HG03108 (cell line): ENCODE data around the gene TBXA2R.

Source experiments
- ATAC-seq: cut with Tn5 transposase; IDR thresholded peaks from one replicate; pipeline ENCODE4 v1.9.1; 2021; ENCODE audit warnings: moderate library complexity; ENCODE audit not compliant: unreplicated experiment

Gene TBXA2R

GRCh38 chr19:3620817-3621547, 14.3 kb upstream of the TBXA2R start:
- no peak for ATAC-seq

GRCh38 chr19:3620145-3620816, 13.6 kb upstream of the TBXA2R start:
- no peak for ATAC-seq

DNA sequence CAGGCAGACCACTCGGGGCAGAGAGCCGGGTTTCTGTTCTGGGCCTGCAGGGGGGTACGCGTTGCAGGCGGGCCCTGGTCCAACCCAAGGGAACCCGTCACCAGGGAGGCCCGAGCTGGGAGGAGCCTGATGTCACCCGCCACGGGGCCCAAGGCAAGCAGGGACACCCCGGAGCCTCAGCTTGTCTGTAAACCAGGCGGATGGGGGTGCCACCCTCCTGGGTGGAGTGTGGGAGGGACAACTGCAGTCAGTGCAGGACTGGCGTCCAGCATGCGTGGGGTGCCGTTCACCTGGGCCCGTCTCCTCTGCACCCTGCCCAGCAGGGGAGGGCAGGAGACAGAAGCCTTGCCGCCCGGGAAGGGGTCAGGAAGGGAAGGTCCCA, 12.9 kb upstream of the TBXA2R start:
- ATAC-seq = no peak

GRCh38 chr19:3618811-3619630, 12.3 kb upstream of the TBXA2R start:
- ATAC-seq = no peak

DNA sequence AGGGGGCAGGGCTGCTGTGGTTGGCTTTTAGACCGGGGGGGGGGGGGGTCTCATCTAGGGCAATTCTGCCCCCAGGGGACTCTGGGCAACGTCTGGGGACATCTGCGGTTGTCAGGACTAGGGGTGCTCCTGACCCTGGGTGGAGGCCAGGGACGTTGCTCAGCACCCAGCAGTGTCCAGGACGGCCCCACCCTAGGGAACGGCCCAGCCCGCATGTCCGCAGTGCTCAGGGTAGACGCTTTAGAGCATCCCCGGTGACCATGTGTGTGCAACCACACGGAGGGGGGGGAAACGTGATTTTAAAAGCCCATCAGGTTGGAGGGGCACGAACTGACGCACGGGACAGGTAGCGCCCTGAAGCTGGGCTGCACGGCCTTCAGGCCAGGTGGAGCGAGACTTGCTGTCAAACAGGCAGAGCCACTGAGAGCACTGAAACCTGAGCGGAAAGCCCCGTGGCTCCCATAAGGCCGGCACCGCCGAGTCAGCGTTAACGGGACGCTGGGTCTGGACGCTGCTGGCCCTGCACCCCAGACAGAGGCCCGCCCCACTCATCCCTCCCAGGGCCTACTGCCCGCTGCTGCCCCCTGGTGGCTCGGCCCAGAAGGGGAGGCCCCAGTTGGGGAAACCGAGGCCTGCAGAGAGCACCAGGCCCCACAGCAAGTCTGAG, 11.6 kb upstream of the TBXA2R start:
- no peak for ATAC-seq

GRCh38 chr19:3617463-3617862, 10.8 kb upstream of the TBXA2R start:
- ATAC-seq = no peak

GRCh38 chr19:3615524-3616135, 9.0 kb upstream of the TBXA2R start:
- ATAC-seq = no peak

- no peak for ATAC-seq
These were observed 8.3 kb upstream of the TBXA2R start for GRCh38 chr19:3614858-3615505.

DNA sequence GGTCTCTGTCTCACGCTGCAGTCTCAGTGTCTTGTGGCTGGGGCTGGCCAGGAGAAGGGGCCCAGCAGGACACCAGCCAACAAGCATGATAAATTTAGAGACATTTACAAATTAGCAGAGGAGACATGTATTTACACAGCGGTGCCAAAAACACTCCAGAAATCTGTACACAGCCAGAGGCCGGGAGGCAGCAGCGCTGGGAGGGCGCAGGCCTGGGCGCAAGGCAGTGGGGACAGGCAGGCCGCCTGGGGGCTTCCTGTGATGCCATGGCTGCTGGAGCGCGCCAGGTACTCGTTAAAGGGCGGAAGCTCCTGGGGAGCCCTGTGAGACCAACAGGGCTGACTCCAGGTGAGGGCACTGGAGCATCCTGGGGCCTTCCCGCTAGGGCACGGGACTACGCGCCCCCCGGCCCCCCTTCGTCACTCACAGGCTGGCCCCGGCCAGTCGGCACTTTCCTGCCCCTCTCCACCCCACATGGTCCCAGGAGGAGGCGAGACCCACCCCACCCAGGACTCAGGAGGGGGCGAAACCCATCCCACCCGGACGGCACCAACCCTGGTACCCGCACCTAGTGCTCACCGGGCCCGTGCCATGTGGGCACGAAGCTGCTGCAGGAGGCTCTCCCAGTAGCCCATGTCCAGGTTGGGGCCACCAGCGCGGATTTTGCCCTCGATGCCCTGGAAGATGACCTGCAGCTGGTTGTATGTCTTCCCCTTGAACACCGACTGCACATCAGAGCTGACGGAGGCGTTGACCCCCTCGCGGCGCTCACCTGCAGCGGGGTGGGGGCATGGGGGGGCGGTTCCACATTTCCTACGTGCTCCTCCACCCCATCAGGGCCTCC, 7.4 kb upstream of the TBXA2R start:
- no peak for ATAC-seq

DNA sequence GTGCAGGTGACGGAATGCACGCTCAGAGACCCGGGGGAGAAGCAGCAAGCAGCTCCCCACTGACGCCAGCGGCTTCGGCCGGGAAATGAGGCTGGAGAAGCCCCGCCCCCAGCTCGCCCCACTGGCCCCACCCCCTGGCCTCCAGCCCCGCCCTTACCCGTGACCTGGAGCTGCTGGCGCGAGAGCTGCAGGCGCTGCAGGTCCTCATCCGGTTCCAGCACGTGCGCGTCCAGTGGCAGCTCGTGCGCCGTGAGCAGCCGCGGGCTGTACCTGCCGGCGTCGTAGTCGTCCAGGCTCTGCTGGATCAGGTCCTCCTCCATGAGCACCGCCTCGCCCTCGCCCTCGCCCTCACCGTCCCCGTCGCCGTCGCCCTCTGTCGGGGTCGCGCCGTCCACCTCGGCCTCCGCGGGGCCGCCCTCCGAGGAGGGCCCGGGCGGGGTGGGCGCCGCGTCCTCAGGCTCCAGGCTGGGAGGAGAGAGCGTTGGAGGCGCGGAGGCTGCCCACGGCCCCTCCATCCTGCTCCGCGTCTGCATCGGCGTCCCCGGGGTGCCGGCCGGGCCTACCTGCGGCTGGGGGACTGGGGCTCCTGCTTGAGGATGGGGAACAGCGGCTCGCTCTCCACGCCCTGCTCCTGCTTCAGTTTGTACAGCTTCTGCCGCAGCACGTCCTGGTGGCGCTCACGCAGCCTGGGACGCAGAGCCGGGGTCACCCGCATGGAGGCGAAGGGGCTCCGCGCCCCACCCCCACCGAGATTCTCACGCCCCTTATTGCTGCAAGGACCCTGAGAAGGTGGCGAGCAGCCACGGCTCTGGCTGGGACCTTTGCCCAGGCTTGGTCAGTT, 6.4 kb upstream of the TBXA2R start:
- no peak for ATAC-seq

DNA sequence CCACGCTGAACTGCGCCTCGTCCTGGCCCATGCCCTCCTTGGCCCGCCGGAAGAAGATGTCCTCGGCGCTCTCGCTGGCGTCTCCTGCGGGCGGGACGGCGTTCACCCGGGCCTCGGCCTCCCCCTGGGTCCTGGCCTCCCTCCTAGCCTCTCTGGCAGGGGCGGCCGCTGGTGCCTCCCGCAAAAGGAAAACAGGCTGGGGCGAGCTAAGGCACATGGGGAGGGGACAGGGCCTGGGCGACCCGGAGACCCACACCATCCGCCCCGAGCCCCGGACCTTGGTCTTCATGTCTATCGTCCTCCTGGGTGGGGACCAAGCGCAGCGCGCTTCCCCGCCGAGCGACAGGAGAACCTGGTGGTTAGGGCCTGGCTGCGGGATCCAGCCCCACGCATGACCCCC, 5.7 kb upstream of the TBXA2R start:
- ATAC-seq = no peak

- ATAC-seq = no peak
These were observed 5.2 kb upstream of the TBXA2R start for GRCh38 chr19:3611841-3612240.

- no peak for ATAC-seq
These were observed 4.4 kb upstream of the TBXA2R start for GRCh38 chr19:3610745-3611717.

DNA sequence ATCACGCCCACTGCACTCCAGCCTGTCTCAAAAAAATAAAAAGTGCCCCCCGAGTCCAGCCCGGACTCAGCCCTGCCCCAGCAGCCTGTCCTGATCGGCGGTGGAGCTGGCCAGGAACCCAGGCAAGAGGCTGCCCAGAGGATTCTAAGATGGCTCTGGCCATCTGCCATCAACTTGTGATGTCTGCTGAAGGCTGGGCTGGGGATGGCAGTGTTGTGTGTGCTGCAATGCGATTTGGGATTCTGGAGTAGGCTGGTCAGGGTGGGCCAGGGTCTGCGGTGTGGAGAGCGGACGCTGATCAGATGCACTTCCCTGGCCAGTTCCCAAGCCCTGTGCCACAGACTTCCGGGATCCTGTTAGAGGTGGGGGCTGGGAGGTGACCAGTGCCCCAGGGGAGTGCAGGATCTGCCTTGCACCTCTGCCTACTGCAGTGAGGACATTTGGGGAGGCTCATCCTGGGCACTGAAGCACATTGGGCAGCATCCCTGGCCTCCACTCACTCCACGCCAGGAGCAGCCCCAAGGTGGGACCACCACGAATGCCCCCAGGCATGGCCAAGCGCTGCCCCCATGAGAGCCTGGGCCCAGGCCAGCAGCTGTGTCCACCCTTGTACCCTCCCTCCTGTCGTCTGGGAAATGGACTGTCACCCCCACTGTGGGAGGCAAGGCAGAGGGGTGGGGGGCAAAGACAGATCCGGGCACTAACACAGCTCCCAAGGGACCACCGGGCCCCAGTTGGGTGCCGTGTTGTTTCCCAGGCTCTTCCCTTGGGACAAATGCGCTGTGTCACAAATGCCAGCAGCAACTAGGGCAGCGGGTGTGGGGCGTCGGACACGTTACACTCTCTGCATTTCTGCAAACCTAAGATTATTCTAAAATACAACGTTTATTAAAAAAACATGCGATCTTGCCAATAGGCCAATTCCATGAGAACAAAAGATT, 3.4 kb upstream of the TBXA2R start:
- ATAC-seq = no peak

GRCh38 chr19:3608750-3609322, 2.2 kb upstream of the TBXA2R start:
- no peak for ATAC-seq

DNA sequence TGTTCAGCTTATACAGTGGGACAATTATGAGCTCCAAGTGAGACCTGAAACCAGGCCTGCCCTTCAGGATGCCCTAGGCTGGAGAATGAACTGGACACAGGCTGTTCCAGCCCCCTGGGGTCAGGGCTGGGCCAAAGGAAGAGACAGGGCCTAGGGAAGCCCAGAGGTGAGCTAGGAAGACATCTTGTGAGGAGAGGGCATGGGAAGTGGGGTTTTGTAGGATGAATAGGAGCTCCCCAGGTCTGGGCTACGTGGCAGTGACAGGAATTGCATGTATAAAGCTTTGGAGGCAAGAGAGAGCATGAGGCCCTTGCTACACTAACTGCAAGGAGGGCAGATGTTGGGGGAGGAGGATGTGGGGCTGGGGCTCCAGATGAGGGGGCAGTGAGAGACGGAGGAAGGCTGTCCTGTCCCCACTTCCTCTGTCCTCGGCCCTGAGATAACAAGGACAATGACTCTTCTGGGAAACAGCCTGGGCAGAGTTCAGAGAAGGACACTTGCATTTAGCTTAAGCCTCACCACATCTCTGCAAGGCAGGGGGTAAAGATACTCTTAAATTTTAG, 1.5 kb upstream of the TBXA2R start:
- ATAC-seq = no peak
